ENCODE results near the gene PAK3. TPM values are rescaled to one million over a fixed set of nuclear protein-coding genes. Genes with fewer than 3 reads are reported as not detected.

Gene PAK3
- total RNA-seq, 1 donor from 2014 or later = 1.4 TPM

- Histone ChIP-seq H3K36me3 (no peaks in the 10 kb centered on the region), H3K27me3 (ENCODE audit: low read depth) (no peaks in the 10 kb centered on the region), H3K9me3 (no peaks in the 10 kb centered on the region), H3K4me1 (no peaks in the 10 kb centered on the region), H3K4me3 (no peak overlapping the region), H3K27ac (no peak overlapping the region)
- DNase-seq (no peak), ATAC-seq (no peak)
- intact Hi-C loops (cut with DNase I) = no loop called here
- TF ChIP-seq CTCF (IDR thresholded peaks at IDR 0.05) = no peak
Measured at GRCh38 chrX:111119341-111119740, 23.4 kb downstream of the PAK3 start.

GRCh38 chrX:111123125-111123524 is 27.1 kb downstream of the PAK3 start:
- DNase-seq = no peak
- Histone ChIP-seq H3K27me3 (ENCODE audit: low read depth) (no peaks in the 10 kb centered on the region), H3K27ac (no peak overlapping the region), H3K9me3 (no peaks in the 10 kb centered on the region), H3K4me3 (no peak overlapping the region), H3K4me1 (no peaks in the 10 kb centered on the region), H3K36me3 (no peaks in the 10 kb centered on the region)
- TF ChIP-seq CTCF (IDR thresholded peaks at IDR 0.05) = no peak
- no peak for ATAC-seq
- intact Hi-C loops (cut with DNase I) = no loop called here

DNA sequence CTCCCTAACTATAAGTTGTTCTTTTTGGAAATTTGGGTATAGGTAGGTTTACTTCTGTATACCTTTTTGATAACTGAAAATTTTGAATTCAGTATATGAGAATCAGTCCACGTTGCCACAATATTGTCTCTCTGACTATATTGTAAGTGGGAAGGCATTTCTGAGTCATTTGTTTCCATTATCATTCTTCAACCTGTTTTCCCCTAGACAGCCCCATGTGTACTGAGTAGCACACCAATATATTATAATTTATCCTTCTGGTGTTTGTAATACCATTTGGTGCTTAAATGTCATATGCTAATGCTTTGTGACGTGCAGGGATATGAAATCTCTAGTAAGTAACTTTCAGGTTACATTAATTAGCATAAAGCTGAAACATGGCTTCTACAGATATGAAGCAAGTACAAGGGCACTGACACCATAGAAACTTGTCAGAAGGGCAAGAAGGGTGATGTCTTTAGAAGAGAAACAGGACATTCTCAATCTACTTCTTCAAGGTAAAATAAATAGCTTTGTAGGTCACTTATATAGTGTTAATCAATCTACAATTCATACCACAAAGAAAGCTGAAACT is 27.7 kb downstream of the PAK3 start:
- H3K36me3 ChIP-seq = no peaks in the 10 kb centered on the region
- H3K9me3 ChIP-seq = no peaks in the 10 kb centered on the region
- intact Hi-C loops (cut with DNase I) = no loop called here
- no peak for ATAC-seq
- no peak overlapping the region for H3K27ac ChIP-seq
- no peak overlapping the region for H3K4me3 ChIP-seq
- DNase-seq = no peak
- H3K27me3 ChIP-seq (ENCODE audit: low read depth) = no peaks in the 10 kb centered on the region
- TF ChIP-seq CTCF (IDR thresholded peaks at IDR 0.05) = no peak
- H3K4me1 ChIP-seq = no peaks in the 10 kb centered on the region

- Histone ChIP-seq H3K27ac (no peak overlapping the region), H3K4me1 (no peaks in the 10 kb centered on the region), H3K9me3 (no peaks in the 10 kb centered on the region), H3K27me3 (ENCODE audit: low read depth) (no peaks in the 10 kb centered on the region), H3K36me3 (no peaks in the 10 kb centered on the region), H3K4me3 (no peak overlapping the region)
- no peak for ATAC-seq
- no peak for TF ChIP-seq CTCF (IDR thresholded peaks at IDR 0.05)
- DNase-seq = no peak
- intact Hi-C loops (cut with DNase I) = no loop called here
Measured at GRCh38 chrX:111124418-111124817, 28.4 kb downstream of the PAK3 start.

GRCh38 chrX:111127038-111127437 is 31.0 kb downstream of the PAK3 start:
- H3K4me1 ChIP-seq = no peaks in the 10 kb centered on the region
- H3K27me3 ChIP-seq (ENCODE audit: low read depth) = no peaks in the 10 kb centered on the region
- TF ChIP-seq CTCF (IDR thresholded peaks at IDR 0.05) = no peak
- no peak overlapping the region for H3K4me3 ChIP-seq
- DNase-seq (no peak), ATAC-seq (no peak)
- intact Hi-C loops (cut with DNase I) = no loop called here
- no peaks in the 10 kb centered on the region for H3K9me3 ChIP-seq
- H3K27ac ChIP-seq = no peak overlapping the region
- H3K36me3 ChIP-seq = no peaks in the 10 kb centered on the region

DNA sequence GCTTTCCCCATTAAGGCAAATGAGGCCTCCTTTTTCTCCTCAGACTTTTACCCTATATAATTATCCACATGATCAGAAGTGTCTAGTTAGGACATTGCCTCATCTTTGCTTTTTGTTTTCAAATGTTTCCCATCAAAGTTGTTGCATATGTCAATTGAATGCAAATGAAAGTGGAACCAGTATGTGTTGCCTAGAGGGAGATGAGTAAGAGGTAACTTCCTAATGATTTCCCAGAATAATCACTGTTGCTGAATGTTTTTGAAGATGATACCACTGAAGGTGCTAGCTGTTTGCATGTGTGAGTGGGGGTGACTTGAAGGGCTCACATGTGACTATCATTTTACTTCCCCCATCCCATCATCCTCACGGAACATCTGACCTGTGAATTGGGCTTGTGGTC is 33.9 kb downstream of the PAK3 start:
- no peak for DNase-seq
- Histone ChIP-seq H3K4me3 (no peak overlapping the region), H3K27ac (no peak overlapping the region), H3K4me1 (no peaks in the 10 kb centered on the region), H3K9me3 (no peaks in the 10 kb centered on the region), H3K27me3 (ENCODE audit: low read depth) (no peaks in the 10 kb centered on the region), H3K36me3 (no peaks in the 10 kb centered on the region)
- ATAC-seq = no peak
- no peak for TF ChIP-seq CTCF (IDR thresholded peaks at IDR 0.05)
- intact Hi-C loops (cut with DNase I) = no loop called here

All from lower lobe of right lung (tissue), 2 donors.